Ectodermal cell (in vitro differentiated cells): Measurements from ENCODE around the gene KCTD17.

Experiments used
- H3K27ac ChIP-seq: 2 replicates; pipeline ENCODE4 v1.7.0; 2013; ENCODE audit warnings: mild to moderate bottlenecking, low read depth, low read length; ENCODE audit not compliant: insufficient read depth, poor library complexity, severe bottlenecking
- H3K27me3 ChIP-seq: 2 replicates; pipeline ENCODE4 v1.7.0; 2013; ENCODE audit warnings: mild to moderate bottlenecking, low read length; ENCODE audit not compliant: insufficient read depth, control insufficient read depth, poor library complexity, severe bottlenecking
- H3K36me3 ChIP-seq: one replicate; pipeline ENCODE4 v1.7.0; 2013; ENCODE audit warnings: low read length; ENCODE audit not compliant: control insufficient read depth, insufficient read depth
- H3K4me1 ChIP-seq: one replicate; pipeline ENCODE4 v1.7.0; 2013; ENCODE audit warnings: low read length; ENCODE audit not compliant: control insufficient read depth, insufficient read depth
- H3K4me3 ChIP-seq: 2 replicates; pipeline ENCODE4 v1.7.0; 2013; ENCODE audit warnings: low read depth, low read length, control low read depth; ENCODE audit not compliant: insufficient read depth
- H3K9me3 ChIP-seq: 2 replicates; pipeline ENCODE4 v1.7.0; 2013; ENCODE audit warnings: mild to moderate bottlenecking, low read length, moderate library complexity; ENCODE audit not compliant: control insufficient read depth
- WGBS, 2 experiments: methylation state at CpG; one replicate each; pipeline ENCODE4 v1.1.7; 2013; ENCODE audit warnings: missing lambda C conversion rate in 2 of 2; 5-methylcytosine and 5-hydroxymethylcytosine counted together

The KCTD17 gene

GRCh38 chr22:37043209-37043827, 8.2 kb upstream of the KCTD17 start:
- no peaks in the 10 kb centered on the region for H3K9me3 ChIP-seq
- H3K27me3 ChIP-seq, result no peaks in the 10 kb centered on the region
- H3K4me1 ChIP-seq, result peaks cover 8% of the 10 kb centered on the region
- H3K36me3 ChIP-seq, result no peaks in the 10 kb centered on the region
- 90 to 91% methylated on average over 7 of the region's 7 CpGs for WGBS, 2 experiments
- no peak overlapping the region for H3K27ac ChIP-seq
- no peak overlapping the region for H3K4me3 ChIP-seq

DNA sequence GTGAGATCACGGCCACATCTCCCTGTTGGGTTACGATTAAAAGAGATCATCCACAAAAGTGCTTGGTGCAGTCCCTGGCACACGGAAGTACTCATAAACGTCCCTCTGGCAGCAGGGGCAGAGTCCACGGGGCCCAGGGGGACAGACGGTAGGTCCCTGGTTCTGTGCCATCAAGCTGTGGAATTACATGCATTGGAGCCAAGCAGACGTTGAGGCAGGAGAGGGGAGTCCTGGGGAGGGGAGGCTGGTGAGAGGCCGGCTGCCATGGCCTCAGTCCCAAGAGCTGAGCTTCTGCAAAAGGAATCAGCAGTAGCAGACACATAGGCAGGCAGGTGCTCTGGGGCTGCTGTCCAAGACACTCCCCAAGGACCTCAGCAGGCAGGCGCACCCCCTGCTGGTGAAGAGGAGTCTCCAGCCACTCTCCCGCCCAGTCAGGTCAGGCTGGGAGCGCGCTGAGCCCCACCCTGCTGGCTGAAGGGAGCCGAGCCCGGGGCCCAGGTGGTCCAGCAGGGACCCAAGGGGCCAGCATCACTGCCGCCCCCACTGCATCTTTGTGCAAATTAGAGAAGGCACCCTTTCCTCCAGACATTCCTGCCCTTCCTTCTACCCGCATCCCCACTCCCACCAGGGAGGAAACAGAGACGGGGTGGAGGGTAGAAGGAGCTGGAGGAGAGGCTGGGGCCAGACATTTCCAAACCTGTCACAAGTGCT, 7.6 kb upstream of the KCTD17 start:
- Histone ChIP-seq H3K27ac (no peak overlapping the region), H3K9me3 (no peaks in the 10 kb centered on the region), H3K27me3 (no peaks in the 10 kb centered on the region), H3K4me3 (no peak overlapping the region), H3K36me3 (no peaks in the 10 kb centered on the region), H3K4me1 (peaks cover 8% of the 10 kb centered on the region)
- WGBS, 2 experiments, result 79 to 84% methylated on average over 17 of the region's 17 CpGs

DNA sequence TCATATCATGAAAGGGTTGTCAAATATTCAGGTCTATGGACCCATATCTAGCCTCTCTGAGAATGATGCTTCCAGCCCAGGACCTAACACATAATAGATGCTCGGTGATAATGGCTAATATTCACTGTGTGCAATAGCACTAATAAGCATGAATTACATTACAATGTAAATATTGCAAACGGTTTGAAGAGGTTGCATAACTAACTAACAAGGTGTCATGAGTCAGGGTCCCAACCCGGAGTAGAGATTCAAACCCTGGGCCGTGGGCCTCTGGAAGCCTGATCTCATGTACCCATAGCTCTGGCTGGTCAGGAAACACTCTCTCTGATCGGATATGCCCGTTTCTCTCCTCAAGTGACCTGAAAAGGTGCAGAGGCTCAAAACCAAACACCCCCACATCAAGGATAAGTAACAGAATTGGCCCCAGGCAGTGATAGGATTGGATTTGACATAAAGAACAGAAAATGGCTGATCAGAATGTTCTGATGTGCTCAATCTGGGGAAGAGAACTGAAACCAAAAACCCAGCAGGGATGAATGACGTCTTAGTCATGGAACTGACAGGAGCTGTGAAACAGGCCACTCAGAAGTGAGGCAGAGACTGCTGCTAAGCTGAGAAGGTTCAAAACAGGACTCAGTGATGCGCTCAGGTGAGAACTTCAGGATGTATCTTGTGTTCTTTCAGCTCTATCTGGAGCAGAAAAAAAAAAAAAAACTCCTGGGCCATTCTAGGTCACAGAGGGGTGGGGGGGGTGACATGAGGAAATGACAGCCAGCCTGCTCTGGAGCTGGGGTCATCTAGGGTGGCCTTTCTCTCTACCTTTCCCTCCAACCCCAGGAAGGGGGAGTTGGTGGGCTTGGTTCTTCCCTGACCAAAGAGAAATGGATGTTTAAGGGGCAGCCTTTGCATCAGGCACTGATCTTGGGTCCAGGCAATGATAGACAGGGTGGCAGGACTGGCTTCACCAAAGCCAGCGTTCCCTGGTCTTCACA, 6.6 kb upstream of the KCTD17 start:
- Histone ChIP-seq H3K9me3 (no peaks in the 10 kb centered on the region), H3K36me3 (no peaks in the 10 kb centered on the region), H3K4me3 (no peak overlapping the region), H3K27ac (no peak overlapping the region), H3K4me1 (peaks cover 8% of the 10 kb centered on the region), H3K27me3 (no peaks in the 10 kb centered on the region)
- 87% methylated on average over 9 of the region's 9 CpGs for WGBS, 2 experiments

DNA sequence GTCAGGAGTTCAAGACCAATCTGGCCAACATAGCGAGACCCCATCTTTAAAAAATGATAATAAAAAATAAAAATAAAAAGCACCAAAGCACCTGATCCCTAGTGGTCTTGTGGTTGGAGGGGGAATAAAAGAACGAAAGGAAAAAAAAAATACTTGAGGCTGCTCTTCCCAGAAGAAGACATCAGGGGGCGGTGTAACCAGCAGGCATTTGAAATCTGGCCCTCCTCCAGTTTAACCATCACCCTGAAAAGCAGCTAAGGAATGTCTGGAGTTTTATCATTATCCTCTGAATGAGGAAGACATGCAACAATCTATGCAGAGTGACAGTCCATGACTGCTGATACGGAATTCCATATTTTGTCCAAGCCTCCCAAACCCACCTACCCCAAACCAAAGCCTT, 5.6 kb upstream of the KCTD17 start:
- peaks cover 7% of the 10 kb centered on the region for H3K27me3 ChIP-seq
- no peaks in the 10 kb centered on the region for H3K9me3 ChIP-seq
- 29 to 30% methylated on average over 3 to 4 of the region's 4 CpGs for WGBS, 2 experiments
- no peaks in the 10 kb centered on the region for H3K36me3 ChIP-seq
- H3K4me3 ChIP-seq, result no peak overlapping the region
- no peak overlapping the region for H3K27ac ChIP-seq
- H3K4me1 ChIP-seq, result peaks cover 8% of the 10 kb centered on the region

DNA sequence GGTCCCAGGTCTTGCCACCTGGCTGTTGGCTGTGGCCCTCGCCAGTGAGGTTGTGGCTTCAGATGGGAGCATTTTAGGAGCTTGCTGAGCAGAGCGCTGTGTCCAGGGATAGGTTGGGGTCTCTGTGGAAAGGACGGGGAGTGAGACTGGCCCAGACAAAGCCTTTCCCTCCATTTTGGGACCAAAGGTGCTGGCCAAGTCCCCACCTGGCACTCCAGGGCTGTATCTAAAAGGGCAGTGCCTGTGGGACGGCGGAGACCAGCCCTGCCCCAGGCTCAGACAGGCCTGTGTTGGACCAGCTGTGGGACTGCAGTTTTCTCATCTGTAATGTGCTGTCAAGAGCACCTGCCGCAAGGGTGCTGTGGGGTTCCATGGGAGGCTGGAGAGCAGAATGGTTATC, 5.0 kb upstream of the KCTD17 start:
- H3K4me1 ChIP-seq, result peaks cover 8% of the 10 kb centered on the region
- no peaks in the 10 kb centered on the region for H3K36me3 ChIP-seq
- H3K9me3 ChIP-seq, result no peaks in the 10 kb centered on the region
- peaks cover 8% of the 10 kb centered on the region for H3K27me3 ChIP-seq
- H3K27ac ChIP-seq, result no peak overlapping the region
- no peak overlapping the region for H3K4me3 ChIP-seq
- WGBS, 2 experiments, result 90% methylated on average over 6 of the region's 6 CpGs

- Histone ChIP-seq H3K27me3 (peaks cover 8% of the 10 kb centered on the region), H3K27ac (no peak overlapping the region), H3K9me3 (no peaks in the 10 kb centered on the region), H3K4me1 (peaks cover 8% of the 10 kb centered on the region), H3K36me3 (no peaks in the 10 kb centered on the region), H3K4me3 (no peak overlapping the region)
- 91 to 94% methylated on average over 7 of the region's 7 CpGs for WGBS, 2 experiments
These were observed 4.5 kb upstream of the KCTD17 start for GRCh38 chr22:37047006-37047405.

DNA sequence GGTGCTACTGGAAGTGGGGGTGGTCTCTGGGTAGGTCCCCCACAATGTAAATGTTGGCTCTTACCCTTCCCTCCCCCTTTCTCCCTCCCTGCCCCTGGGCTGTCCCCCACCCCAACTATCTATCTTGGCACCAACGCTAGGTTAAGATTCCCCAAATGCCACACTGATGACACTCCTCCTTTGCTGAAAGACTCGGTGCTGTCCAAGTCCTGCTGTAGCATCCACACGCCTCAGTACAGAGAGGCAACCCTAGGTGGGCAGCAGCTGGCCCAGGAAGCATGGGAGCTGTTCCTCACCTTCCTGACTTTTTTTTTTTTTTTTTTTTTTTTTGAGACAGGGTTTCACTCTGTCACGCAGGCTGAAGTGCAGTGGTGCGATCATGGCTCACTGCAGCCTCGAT, 3.4 kb upstream of the KCTD17 start:
- WGBS, 2 experiments, result 82 to 84% methylated on average over 6 of the region's 6 CpGs
- Histone ChIP-seq H3K4me3 (no peak overlapping the region), H3K4me1 (peaks cover 6% of the 10 kb centered on the region), H3K27ac (no peak overlapping the region), H3K27me3 (peaks cover 8% of the 10 kb centered on the region), H3K36me3 (no peaks in the 10 kb centered on the region), H3K9me3 (no peaks in the 10 kb centered on the region)

GRCh38 chr22:37049224-37049623, 2.3 kb upstream of the KCTD17 start:
- Histone ChIP-seq H3K4me1 (peaks cover 3% of the 10 kb centered on the region), H3K9me3 (no peaks in the 10 kb centered on the region), H3K4me3 (no peak overlapping the region), H3K27ac (no peak overlapping the region), H3K27me3 (peaks cover 8% of the 10 kb centered on the region), H3K36me3 (no peaks in the 10 kb centered on the region)
- WGBS, 2 experiments, result 82 to 90% methylated on average over 2 of the region's 2 CpGs

DNA sequence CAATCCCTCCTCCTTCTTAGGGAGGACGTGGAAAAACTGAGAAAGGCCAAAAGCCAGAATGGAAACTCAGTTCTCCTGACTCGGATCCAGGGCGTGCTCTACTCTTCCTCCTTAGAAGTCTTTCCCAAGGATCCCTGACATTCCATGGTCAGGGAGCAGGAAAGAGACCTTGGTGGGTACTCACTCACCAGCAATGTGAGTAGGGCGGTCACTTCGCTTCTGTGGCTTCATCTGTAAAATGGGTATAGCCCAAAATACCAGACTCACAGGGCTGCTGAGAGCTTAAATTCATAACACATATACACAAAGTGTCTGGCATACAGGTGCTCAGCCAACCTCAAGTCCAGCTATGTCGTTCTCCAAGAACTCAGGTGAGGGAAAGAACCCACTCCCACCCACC, 629 bp upstream of the KCTD17 start:
- H3K4me1 ChIP-seq, result peaks cover 3% of the 10 kb centered on the region
- H3K36me3 ChIP-seq, result no peaks in the 10 kb centered on the region
- no peak overlapping the region for H3K4me3 ChIP-seq
- no peaks in the 10 kb centered on the region for H3K9me3 ChIP-seq
- H3K27ac ChIP-seq, result no peak overlapping the region
- H3K27me3 ChIP-seq, result peaks cover 8% of the 10 kb centered on the region
- 85 to 92% methylated on average over 6 of the region's 6 CpGs for WGBS, 2 experiments
